DOHH2 (cell line): ENCODE measurements around the gene ENGASE.

Experiments used
- CTCF ChIP-seq: fragments of 200-600 bp; sonication (generic); IDR thresholded peaks from one replicate; pipeline ENCODE4 v1.5.1; 2014; ENCODE audit warnings: antibody characterized with exemption, mild to moderate bottlenecking, low read depth, low read length; ENCODE audit not compliant: poor library complexity, severe bottlenecking
- EZH2phosphoT487 ChIP-seq: fragments of 200-600 bp; sonication (generic); IDR thresholded peaks from 2 replicates; pipeline ENCODE4 v1.6.1; 2017; ENCODE audit warnings: borderline replicate concordance, mild to moderate bottlenecking, antibody characterized with exemption, low read length, moderate library complexity, mixed read lengths

GRCh38 chr17:79033741-79034501 is 40.7 kb upstream of the ENGASE start:
- TF ChIP-seq CTCF: no peak
- TF ChIP-seq EZH2phosphoT487: no peak
